ENCODE measurements around the gene MDFIC. TPM values are rescaled to one million over a fixed set of nuclear protein-coding genes. Genes with fewer than 3 reads are reported as not detected.

The MDFIC gene
- total RNA-seq, 1 donor from 2014 or later, result 9.7 TPM

DNA sequence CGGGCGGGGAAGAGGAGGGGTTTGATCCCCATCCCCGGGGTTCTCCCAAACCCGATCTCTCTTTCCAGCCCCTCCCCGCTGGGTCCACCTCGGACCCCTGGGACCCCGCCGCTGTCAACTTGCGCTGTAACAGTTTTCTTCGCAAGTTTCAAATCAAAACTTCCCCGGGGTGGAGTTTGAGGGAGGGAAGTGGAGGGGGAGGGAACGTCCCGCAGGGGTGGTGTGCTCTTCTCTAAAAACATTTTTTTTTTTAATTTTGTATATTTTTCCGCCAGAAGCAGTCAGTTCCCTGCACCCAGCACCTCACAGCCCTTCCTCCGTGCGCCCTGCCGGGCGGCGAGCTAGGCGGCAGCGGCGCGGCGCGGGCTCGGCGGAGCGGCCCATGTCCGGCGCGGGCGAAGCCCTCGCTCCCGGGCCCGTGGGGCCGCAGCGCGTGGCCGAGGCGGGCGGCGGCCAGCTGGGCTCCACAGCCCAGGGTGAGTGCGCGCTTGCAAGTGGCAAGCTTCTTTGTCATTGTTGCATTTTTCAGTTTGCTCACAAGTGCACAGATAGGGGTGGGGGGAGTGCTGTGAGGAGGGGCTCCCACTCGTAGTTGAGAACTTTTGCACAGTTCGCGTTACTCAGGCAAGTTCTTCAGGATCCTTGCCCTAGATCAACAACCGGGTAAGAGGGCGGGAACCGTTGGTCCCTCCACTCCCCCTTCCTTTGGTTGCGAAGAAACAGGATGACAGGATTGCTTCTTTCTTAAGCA is 933 bp downstream of the MDFIC start:
- Histone ChIP-seq H3K4me3 (ENCODE audit: low read depth, low read length) (peak overlapping the region; percentile 83), H3K27me3 (ENCODE audit: control insufficient read depth, insufficient read depth, low read length) (no peaks in the 10 kb centered on the region), H3K36me3 (ENCODE audit: control insufficient read depth, insufficient read depth, low read length) (no peaks in the 10 kb centered on the region)
- no peak for TF ChIP-seq CTCF (IDR thresholded peaks at IDR 0.05; ENCODE audit: insufficient read depth, low read length, poor library complexity, severe bottlenecking)
- no peak for DNase-seq (ENCODE audit: low read depth)

- peak overlapping the region; percentile 83 for H3K4me3 ChIP-seq (ENCODE audit: low read depth, low read length)
- TF ChIP-seq CTCF (IDR thresholded peaks at IDR 0.05; ENCODE audit: insufficient read depth, low read length, poor library complexity, severe bottlenecking), result no peak
- H3K27me3 ChIP-seq (ENCODE audit: control insufficient read depth, insufficient read depth, low read length), result no peaks in the 10 kb centered on the region
- H3K36me3 ChIP-seq (ENCODE audit: control insufficient read depth, insufficient read depth, low read length), result no peaks in the 10 kb centered on the region
- no peak for DNase-seq (ENCODE audit: low read depth)
Observed at GRCh38 chr7:114923403-114923713, 1.5 kb downstream of the MDFIC start.

DNA sequence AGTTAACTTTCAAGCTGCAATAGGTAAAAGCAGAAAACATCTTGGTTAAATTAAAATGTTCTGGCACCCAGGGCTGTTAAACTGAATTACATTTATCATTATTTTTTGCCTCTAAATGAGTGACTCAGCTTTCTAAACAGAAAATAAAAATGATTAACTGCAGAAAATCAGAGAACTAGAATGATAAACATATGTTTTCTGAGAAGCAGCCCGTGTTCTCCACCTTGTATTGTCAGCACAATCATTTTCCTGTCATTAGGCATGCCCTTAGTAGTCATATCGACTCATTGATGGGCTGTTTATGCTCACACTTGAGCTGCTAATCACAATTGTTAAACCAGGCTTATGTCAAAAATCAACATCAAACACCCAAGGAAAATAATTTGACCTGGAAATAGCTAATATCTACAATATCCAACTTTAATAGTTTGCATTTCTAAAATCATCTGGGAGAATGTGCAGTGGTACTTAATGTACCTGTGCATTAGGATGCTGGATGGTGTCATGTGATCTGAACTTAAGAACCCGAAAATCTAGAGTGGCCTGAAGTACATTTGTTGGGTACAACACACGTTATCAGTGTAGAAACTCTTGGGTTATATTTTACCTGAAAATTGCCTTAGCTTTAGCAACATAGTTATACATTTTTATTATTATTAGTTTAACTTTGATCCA is 2.3 kb downstream of the MDFIC start:
- Histone ChIP-seq H3K36me3 (ENCODE audit: control insufficient read depth, insufficient read depth, low read length) (no peaks in the 10 kb centered on the region), H3K27me3 (ENCODE audit: control insufficient read depth, insufficient read depth, low read length) (no peaks in the 10 kb centered on the region), H3K4me3 (ENCODE audit: low read depth, low read length) (no peak overlapping the region)
- DNase-seq (ENCODE audit: low read depth), result no peak
- TF ChIP-seq CTCF (IDR thresholded peaks at IDR 0.05; ENCODE audit: insufficient read depth, low read length, poor library complexity, severe bottlenecking), result no peak

GRCh38 chr7:114925434-114925833 is 3.5 kb downstream of the MDFIC start:
- H3K27me3 ChIP-seq (ENCODE audit: control insufficient read depth, insufficient read depth, low read length), result no peaks in the 10 kb centered on the region
- H3K4me3 ChIP-seq (ENCODE audit: low read depth, low read length), result no peak overlapping the region
- DNase-seq (ENCODE audit: low read depth), result no peak
- no peak for TF ChIP-seq CTCF (IDR thresholded peaks at IDR 0.05; ENCODE audit: insufficient read depth, low read length, poor library complexity, severe bottlenecking)
- no peaks in the 10 kb centered on the region for H3K36me3 ChIP-seq (ENCODE audit: control insufficient read depth, insufficient read depth, low read length)

DNA sequence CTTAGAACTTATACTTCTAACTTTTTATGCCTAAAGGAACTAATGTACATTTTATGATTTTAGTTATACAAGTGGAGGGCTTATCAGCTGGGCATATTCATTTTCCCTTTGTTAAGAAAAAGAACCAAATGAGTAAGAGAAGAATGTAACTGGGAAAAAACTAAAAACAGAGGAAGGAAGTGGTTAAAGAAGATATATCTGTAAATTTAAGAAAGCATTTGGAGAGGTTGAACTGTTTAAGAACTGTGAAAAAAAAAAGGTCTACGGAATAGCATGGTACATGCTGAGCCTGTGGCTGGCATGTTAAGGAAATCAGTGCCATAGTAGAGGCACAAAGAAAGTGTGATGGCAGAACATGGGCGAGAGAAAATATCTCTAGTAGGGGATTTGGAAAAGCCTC is 6.2 kb downstream of the MDFIC start:
- no peak overlapping the region for H3K4me3 ChIP-seq (ENCODE audit: low read depth, low read length)
- H3K36me3 ChIP-seq (ENCODE audit: control insufficient read depth, insufficient read depth, low read length), result no peaks in the 10 kb centered on the region
- TF ChIP-seq CTCF (IDR thresholded peaks at IDR 0.05; ENCODE audit: insufficient read depth, low read length, poor library complexity, severe bottlenecking), result no peak
- H3K27me3 ChIP-seq (ENCODE audit: control insufficient read depth, insufficient read depth, low read length), result no peaks in the 10 kb centered on the region
- no peak for DNase-seq (ENCODE audit: low read depth)
